RCC 7860 (cell line): ENCODE results near the gene WDR1.
A peak's percentile ranks its signal among the peaks of the same experiment; 100 is the strongest.

Source experiments
- DNase-seq: peaks from one replicate; pipeline ENCODE4 v3.0.0-alpha.2; 2015; ENCODE audit warnings: low spot score
- FAIRE-seq: peaks from 2 replicates; lab custom pipeline; 2012; peaks lifted over from hg19 to GRCh38; lab: Jason Lieb, UNC

Gene WDR1

DNA sequence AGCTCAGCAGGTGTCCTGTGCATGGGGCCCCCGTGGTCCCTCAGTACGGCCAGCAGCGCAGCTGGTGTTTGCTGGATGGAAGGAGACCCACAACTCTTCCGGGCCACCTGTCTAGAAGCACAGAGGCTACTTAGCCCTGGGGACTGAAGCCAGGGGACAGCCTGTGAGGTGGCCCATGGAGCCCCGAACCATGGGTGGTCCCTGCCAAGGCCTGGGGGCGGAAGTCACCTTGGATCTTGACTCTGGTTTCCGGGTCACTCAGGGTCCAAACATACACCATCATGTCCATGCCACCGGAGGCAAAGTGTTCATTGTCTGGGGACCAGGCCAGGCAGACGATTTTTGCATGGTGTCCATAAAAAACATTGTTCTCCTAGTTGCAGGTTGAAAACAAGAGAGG lies 39.5 kb downstream of the WDR1 start:
- DNase-seq (no peak), FAIRE-seq (no peak)

DNA sequence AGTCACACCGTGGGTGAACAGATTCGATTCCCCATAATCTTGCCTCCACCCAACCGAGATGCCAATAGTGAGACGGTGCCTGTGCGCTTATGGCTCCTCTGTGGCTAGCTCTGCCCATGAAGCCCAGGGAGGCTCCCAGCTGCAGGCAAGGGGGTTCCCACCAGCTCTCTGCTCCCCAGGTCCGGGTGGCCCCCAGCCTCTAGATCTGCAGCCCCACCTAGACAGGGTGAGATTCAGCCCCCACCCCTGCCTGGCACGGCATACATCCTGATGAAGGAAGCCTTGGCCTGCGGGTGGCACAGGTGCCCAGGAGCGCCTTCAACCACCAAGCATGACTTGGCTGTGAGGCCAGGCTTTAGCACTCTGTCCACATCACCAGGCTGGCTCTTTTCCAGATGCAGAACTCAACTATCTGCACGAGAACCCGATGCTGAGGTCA lies 40.6 kb downstream of the WDR1 start:
- FAIRE-seq, result no peak

GRCh38 chr4:10075158-10075863 lies 41.3 kb downstream of the WDR1 start:
- no peak for FAIRE-seq
- no peak for DNase-seq

More for the DNA sequence above, 40.6 kb downstream of the WDR1 start:
- no peak for DNase-seq

- peak; percentile 59 for FAIRE-seq
Measured at GRCh38 chr4:10074767-10075105, 41.9 kb downstream of the WDR1 start.

GRCh38 chr4:10074076-10074766 lies 42.4 kb downstream of the WDR1 start:
- no peak for FAIRE-seq
- DNase-seq, result no peak

More at GRCh38 chr4:10074767-10075105, 41.9 kb downstream of the WDR1 start:
- DNase-seq, result peak; percentile 55

GRCh38 chr4:10072420-10073017 lies 44.1 kb downstream of the WDR1 start:
- DNase-seq (no peak), FAIRE-seq (no peak)

- DNase-seq (no peak), FAIRE-seq (no peak)
Measured at GRCh38 chr4:10069075-10069642, 47.4 kb downstream of the WDR1 start.

DNA sequence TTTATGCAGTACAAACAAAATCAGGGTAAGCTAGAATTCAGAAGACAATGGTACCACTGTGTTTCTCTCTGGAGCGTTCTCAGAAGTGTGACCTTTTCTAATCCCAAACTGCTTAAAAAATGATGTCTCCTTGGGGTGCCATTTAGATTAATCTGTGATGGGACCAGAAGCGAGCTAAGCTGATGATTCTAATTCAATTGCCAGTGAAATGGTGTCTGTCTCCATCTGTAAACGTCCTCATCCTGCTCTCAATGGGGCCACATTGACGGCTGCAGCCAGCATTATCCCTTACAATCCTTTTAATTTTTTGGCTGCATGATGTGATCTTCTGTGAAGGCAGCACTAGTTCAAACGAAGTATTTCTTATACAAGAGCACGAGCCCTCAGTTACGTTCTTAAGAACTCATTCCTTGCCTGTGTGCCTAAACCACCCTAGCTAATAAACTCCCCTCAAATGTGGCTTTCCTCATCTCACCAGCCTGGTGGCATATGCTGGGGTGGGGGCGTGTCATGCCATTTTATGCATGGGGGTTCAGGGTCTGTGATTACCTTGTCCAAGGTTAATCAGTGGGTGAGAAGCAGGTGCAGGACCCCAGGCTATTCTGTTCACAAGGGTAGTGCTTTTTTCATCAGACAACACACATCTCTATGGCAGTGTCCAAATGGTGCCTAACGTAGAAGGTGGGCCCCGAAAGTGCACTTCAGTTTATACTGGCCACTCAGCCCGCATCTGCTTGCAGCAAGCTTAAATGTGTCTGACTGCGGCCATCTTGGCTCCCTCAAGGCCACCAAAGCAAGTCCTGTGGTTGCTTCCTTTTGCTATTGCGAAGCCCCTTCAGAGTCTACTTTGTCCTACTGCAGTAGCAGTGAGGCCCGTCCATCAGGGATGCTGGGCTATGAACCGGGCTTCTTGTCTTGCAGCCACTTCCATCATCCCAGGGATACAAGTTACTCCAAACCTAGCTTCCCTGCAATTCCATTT lies 49.6 kb downstream of the WDR1 start:
- FAIRE-seq (no peak), DNase-seq (no peak)

GRCh38 chr4:10066206-10066605 lies 50.4 kb downstream of the WDR1 start:
- DNase-seq (no peak), FAIRE-seq (no peak)

DNA sequence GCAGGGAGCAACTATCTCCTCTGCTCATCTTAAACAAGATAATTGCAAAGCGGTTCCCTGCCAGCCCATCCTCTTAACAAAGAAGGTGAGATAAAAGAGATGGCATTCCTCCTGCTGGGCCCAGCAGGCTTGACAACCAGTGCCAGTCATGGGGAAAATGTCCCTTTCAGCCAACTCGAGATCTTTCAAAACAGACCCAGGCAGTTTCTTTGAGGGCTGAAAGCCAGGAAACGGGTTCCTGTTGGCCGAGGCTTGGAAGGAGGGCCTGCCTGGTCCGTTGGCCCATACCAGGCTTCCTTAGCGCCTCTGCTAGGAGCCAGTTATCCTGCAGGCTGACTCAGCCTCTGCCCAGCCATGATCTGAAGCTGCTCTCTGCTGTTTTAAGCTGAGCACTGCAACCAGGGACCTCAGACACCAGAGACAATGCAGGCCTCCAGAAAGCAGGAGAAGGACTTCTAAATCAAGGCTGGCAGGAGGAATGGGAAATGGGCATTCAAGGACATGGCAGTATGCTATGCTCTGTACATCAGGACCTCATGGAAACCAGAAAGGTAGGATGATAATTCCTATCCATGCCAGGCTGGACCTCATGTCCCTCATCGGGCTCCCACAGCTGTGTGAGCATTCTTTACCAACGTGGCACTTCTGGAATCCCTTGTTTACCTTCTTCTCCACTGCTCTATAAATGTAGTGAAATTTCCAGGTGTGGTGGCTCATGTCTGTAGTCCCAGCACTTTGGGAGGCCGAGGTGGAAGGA lies 52.9 kb downstream of the WDR1 start:
- FAIRE-seq (no peak), DNase-seq (peak; percentile 74)

- FAIRE-seq (no peak), DNase-seq (no peak)
Measured at GRCh38 chr4:10061650-10062415, 54.8 kb downstream of the WDR1 start.

GRCh38 chr4:10058371-10058770 lies 58.2 kb downstream of the WDR1 start:
- no peak for FAIRE-seq
- no peak for DNase-seq

DNA sequence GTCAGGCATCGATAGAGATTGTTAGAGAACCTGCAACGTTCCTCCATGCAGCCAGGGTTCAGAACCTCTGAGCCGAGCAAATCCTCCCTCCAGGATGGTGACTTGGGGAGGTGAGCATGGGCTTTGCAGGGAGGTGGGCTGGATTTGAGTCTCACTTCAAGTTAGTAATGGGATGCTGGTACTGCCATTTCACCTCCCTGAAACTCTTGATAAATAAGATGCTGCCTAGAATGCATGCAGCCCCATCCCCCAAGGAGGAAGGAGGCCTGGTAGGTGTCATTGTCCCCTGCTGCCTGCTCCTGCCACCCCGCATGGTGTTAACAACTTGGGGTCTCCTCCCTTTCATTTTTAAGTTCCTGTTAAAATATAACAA lies 59.6 kb downstream of the WDR1 start:
- no peak for DNase-seq
- no peak for FAIRE-seq

GRCh38 chr4:10056334-10057022 lies 60.1 kb downstream of the WDR1 start:
- DNase-seq (no peak), FAIRE-seq (no peak)

DNA sequence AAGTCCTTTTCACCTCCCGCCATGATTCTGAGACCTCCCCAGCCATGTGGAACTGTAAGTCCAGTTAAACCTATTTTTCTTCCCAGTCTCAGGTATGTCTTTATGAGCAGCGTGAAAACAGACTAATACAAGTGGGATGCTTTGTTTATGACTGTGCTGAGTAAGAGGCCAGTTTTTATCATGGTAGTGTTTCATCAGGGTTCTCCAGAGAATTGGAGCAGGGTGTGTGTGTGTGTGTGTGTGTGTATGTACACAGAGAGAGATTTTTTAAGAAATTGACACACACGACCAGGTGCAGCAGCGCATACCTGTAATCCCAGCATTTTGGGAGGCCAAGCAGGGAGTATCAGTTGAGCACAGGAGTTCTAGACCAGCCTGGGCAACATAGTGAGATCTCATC lies 60.7 kb downstream of the WDR1 start:
- DNase-seq, result no peak
- no peak for FAIRE-seq

DNA sequence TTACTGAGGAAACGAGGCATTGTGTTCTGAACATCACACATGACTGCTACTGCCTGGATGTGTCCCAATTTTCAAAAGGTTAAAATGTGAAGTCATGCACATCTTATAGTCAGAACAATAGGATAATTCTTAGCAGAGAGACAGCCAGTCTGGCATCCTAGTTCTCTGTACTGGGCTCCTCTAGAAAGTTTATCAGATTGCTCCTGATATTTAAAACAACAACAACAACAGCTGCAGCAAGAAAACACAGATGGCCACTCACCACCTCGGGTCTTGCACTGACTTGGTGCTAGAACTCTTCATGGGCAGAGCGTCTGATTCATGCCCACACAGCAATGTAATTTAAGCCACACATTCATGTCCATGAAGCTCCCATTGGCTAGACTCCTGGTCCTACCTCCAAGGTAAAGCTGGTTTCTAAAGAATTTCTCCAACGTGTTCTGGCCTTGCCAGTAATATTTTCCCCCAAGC lies 62.0 kb downstream of the WDR1 start:
- DNase-seq (peak; percentile 40), FAIRE-seq (peak; percentile 78)

DNA sequence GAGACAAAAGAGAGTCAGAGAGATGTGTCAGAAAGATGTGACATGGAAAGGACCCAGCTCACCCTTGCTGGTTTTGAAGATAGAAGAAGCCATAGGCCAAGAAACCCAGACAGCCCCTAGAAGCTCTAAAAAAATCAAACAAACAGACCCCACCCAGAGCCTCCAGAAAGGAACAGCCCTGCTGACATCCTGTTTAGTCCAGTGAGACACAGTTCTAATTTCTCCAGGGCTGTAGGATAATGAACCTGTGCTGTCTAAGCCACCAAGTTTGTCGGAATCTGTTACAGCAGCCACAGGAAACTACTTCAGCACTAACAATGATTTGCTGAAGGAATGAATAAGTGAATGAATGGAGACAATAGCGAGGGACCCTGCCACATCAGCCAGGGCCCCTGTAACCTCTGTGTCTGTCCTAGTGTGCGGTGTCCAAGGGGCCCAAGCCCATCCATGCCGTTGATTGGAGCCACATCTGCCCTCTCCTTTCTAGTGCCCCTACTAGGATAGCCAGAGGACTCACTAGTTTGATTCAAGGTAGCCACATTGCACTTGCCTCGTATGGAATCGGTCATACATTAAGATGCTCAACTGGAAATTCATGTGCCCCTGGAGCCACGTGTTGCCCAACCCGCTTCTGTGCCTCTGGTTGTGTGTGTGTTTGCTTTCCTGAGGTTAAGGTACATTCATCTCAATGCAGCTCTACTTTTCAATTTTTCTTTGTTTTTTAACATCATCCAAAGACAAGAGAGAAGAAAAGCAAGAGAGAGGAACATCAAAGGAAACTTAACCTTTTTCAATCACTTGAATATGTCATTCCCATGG lies 62.8 kb downstream of the WDR1 start:
- FAIRE-seq, result no peak
- no peak for DNase-seq
